ENCODE results near the gene RPP25L.

The RPP25L gene

DNA sequence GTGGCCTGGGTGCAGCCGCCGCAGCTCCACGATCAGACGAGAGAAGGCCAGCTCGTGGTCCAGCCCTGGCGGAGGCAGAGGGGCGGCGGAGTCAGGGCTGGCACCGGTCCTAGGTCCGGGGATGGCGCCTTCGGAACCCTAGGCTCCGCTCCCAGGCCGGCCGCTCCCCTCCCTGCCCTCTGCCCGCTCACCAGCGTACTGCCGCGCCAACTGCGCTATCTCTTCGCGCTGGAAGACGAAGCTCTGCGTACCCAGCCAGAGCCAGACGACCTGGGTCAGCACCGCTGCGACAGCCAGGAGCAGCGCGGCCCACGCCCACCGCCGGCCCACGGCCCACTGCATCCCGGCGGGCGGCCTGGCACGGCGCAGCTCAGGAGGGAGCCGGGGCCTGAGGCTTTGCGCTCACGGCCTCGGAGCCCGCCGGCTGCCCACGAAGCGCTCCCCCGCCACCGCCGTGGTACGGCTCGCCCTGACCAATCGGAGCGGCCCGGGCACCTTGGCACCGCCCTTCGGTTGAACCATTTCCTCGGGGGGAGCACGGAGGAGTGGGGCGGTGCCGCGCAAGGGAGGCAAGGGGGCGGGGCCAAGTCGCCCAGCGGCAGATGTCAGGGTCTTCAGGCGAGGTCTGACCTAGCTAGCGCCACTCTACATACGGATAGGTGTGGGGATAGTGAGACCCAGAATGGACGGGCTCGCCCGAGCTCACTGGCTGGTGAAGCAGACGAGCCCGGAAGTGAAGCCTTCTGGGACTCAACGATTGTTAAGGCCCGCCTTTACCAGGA is 25.6 kb upstream of the RPP25L start, which contains the start of gene SIGMAR1:
TSS of gene SIGMAR1 (minus strand) at position 432 of the 782 bp plus-strand sequence. CDS start at position 342, 90 bp downstream.
- DNase-seq (ENCODE audit: low spot score): peak; percentile 96

DNA sequence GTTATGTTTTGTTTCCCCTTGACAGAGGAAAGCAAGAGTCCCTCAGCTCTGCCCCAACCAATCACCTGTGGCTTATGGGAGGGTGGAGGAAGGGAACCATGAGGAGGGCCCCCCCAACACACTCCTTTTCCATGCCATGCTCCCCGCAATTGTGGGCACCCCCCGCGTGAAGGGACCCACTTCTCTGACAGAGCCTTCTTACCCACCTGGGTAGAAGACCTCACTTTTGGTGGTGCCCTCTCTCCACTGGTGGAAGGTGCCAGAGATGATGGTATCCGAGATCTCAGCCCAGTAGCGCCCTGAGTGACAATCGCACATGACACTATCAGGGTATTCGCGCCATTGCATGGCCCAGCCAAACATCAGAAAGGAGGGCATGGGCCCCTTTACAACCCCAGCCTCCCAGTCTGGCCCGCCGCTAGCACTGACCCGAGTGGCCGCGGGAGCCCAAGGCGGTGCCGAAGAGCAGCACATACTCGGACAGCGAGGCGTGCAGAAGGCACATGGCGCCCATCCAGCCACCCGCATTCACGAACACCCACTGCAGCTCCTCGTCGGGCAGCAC is 25.0 kb upstream of the RPP25L start:
- no peak for DNase-seq (ENCODE audit: low spot score)

DNA sequence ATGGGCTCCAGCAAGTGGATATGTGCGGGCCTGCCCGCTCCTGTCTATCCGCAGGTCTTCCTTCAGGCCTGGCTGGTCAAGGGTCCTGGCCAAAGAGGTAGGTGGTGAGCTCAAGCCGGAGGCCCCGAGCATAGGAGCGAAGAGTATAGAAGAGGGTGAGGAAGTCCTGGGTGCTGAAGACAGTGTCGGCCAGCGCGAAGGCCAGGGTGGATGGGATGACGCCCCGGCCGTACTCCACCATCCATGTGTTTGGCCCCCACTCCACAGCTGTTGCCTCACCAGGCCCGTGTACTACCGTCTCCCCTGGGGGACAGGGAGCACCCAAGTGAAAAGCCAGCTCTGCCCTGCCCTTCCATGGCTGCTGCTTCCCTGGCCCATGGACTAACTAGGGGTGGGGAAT is 23.7 kb upstream of the RPP25L start:
- DNase-seq (ENCODE audit: low spot score): no peak

DNA sequence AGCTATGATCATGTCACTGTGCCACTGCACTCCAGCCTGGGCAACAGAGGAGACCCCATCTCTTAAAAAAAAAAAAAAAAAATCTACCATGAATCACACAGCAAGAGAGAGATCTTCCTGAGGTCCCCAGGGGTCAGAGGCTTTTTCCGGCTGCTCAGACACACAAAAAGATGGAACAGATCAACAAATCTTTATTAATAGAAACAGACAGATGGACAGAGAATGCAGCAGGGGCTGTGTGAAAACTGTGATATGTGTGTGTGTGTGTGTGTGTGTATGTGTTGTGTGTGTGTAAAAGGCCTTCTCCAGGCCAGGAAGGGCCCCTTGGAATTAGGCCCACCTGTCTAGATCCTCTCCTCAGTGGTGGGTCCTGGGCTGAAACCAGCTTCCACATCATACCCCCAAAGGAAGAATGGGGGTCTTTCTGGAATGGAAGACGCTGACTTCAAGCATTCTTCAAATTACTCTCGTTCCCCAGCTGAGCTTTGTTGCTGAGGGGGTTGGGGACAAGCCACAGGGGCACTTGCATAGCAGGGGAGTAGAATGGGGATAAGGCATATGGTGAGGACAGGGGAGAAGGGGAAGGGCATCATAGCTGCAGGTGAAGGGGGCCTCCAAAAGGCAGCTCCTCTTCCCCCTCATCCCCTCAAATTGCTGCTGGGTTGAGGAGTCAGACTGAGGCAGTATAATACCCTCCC is 22.8 kb upstream of the RPP25L start:
- no peak for DNase-seq (ENCODE audit: low spot score)

DNA sequence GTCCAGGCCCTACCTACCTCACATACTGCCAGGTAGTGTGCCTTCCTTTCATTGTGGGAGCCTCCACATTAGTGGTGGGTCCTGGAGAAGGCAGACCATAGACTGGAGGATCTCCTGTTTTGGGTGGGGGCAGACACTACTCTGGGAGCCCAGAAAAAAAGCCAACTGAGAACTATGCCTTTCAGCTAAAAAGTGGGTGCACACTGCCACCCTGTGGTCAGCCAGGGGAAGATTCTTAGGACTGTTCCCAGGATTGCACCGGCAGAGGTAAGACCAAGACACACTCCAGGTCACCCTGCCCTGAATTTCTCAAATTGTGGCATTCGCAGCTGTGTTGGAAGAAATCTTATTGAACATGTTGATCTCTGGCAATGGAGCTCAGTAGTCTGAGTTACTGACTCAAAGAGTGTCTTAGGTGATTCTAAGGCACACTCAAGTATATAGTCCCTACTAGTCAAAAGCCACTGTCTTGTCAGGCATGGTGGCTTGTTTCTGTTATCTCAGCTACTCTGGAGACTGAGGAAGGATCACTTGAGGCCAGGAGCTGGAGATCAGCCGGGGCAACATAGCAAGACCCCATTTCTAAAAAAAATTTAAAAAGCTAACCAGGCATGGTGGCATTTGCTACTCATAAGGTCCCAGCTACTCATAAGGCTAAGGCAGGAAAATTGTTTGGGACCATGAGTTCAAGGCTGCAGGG is 22.1 kb upstream of the RPP25L start:
- DNase-seq (ENCODE audit: low spot score): peak; percentile 79

DNA sequence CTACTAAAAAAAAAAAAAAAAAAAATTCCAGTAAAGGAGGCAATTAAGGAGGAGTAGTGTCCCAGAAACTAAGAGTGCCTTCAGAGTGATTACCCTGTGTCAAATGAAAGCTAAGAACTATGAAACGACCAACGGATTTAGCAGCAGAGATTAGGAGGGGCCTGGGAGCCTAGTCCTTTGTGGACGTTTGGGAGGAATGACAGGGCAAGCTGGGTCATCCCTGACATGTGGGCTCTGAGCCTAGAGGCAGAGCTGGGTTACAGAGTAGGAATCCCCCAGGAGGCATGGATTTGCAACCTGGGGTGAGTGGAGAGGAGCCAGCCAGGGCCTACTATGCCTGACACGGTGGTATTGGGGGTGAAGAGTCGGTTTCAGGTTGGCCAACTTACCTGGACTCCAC is 21.3 kb upstream of the RPP25L start:
- no peak for DNase-seq (ENCODE audit: low spot score)

DNA sequence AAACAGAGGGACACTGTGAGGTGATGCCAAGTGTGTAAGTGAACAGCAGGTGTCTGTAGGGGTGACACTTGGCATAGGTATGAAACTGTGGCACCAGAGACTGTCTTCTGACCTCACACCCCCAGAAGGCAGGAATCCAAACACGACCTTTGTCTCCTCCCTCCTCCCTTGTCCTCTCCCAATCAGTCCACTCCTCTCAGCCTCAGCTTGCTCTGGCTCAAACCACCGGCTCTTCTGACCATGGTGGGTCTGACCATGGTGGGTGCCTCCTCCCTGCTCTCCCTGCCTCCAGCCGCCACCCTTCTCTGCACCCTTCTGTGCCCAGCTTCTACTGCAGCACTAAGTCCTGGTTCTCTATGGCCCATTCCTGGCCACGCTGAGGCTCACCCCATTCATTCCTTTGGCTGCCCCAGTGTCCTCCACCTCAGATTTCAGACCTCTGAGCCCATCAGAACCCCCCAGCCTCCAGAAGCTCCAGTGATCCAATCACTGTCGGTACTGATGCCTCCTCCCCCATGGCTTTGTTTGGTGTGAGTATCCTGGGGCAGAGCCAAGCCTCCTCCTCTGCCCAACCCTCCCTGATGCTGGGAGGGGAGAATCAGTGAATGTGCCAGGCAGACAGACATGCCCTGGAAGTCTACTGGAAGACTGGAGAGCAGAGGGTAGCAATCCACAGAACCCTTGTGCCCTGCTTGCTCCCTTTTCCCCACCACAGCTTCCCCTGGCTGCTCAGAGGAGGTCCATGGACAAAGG is 18.7 kb upstream of the RPP25L start:
- DNase-seq (ENCODE audit: low spot score): no peak

DNA sequence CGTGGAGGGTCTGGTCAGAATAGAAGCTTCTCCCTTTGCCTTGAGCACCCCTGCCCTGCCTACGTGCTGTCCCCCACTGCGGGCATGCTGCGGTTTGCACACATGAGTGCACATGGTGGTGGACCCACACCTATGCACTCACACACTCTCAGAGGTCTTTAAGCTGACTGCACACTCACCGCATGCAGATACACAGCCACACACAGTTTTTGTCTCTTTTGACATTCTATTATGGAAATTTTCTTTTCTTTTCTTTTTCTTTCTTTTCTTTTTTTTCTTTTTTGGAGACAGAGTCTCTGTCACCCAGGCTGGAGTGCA is 17.6 kb upstream of the RPP25L start:
- DNase-seq (ENCODE audit: low spot score): no peak

DNA sequence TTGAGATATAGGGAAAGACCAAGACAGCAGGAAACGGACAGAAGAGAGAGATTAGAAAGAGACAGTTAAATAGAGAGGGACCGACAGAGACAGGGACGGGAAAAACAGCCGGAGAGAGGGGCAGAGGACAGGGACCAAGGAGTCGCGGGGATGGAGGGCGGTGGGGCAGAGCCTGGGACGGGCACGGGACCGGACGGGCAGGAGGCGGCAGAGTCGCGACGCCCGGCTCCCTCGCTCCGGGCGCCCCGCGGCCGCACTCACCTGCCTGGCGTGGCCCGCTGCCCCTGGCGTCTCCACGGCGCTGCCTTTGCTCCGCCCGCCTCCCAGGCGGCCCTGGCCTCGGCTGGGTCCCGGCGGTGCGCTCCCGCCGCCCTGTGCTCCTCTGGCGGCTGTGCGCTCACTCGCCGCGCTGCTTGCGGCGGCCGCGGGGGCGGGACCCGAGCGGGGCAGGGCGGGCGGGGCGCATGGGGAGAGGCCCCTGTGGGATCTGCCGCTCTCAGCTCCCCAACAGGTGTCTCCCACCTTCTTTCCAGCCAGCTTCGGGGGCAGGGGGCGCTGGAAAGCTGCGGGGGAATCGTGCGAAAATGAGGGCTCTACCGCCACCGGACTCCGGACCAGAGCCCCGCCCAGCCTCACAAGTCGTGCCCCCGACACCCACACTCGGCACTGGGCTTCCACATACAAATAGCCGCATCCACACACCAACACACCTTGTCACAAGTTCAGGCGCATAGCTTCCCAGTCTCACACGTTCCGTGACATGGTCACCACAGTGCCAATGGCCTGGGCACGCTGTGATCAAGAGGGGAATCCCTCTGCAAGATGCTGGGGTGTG is 17.0 kb upstream of the RPP25L start, which contains the start of gene ARID3C:
TSS of gene ARID3C (minus strand) at position 411 of the 835 bp plus-strand sequence. CDS start 1,052 bp downstream, outside the sequence.
- peak; percentile 79 for DNase-seq (ENCODE audit: low spot score)

DNA sequence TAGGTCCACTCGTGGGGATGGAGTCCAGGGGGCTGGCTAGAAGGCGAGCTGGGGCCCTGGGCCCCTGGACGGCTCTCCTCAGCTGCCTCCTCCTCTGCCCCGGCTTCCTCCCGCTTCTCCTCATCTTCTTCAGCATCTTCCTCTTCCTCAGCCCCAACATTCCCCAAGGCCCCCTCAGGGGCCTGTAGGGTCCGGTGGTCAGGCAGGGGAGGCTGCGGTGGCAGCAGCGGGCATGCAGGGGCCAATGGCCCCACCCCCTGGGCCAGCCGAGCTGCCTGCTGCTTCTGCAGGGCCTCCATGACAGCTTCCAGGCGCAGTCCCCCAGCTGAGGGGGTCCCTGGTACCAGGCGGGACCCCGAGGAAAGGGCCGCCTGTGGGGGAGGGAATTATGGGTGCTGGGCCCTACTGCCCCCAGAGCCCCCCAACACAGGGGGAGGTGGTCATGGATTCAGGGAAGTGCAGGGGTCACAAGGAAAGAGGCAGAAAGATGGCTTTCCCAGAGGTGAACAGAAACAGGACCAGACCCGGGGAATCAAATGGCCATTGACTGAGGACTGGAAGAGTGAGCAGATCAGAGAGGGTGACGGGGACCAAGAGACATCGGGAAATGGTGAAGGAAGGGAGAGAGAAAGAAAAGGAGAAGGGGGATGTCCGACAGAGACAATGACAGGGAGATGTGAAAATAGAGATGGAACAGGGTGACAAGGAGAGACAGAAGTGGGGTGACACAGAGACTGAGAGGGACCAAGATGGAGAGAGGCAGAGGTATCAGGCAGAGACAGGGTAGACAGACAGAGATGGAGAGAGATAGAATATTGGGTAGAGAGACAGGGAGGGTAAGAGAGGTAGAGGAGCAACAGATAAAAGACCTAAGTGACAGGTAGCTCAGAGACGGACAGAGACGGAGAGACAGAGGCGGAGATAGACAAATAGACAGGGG is 16.1 kb upstream of the RPP25L start:
- DNase-seq (ENCODE audit: low spot score): no peak

DNA sequence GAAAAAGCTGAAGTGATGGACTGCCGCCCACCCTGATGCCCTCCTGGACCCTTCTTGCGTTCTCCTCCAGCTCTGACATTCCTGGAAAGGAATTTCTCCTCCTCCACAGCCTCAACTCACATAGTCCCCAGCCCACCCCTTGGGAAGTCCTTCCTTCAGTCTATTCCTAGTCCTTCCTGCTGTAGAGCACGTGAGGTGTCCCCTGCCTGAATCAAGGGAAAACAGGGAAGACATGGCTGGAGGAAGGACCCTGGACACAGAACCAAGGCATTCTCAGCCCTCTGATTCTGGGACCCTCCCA is 13.2 kb upstream of the RPP25L start:
- DNase-seq (ENCODE audit: low spot score): no peak

DNA sequence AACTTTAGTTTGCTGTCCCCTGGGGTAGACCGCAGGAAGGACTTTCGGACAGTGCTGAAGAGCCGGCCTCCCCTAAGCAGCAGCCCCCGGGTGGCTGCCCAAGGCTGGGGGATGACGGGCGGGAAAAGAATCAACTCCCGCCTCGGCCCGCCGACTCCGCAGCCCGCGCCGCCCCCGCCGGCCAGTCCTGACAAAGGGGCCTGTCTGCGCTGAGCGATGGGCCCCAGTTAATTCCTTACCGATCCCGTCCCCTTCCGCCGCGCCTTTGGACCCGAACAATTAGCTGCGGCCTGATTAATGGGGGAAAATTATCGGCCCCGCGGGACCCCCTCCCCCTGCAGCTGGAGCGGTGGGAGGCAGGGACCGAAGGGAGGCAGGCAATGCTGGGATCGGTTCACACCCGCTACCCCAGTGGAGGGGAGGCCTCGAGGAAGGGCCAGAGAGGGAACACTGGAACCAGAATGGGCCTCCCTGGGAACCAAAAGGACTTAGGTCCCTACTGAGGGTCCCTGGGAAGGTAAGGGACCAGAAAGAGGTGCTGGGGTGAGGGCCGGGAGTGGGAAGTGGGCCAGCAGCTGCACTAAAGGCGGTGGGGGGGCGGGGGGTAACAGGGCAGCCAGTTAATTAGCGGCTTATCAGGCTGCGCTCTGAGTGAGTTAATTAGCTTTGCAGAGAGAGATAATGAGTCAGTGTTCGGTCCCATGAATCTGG is 12.7 kb upstream of the RPP25L start:
- DNase-seq (ENCODE audit: low spot score): no peak

DNA sequence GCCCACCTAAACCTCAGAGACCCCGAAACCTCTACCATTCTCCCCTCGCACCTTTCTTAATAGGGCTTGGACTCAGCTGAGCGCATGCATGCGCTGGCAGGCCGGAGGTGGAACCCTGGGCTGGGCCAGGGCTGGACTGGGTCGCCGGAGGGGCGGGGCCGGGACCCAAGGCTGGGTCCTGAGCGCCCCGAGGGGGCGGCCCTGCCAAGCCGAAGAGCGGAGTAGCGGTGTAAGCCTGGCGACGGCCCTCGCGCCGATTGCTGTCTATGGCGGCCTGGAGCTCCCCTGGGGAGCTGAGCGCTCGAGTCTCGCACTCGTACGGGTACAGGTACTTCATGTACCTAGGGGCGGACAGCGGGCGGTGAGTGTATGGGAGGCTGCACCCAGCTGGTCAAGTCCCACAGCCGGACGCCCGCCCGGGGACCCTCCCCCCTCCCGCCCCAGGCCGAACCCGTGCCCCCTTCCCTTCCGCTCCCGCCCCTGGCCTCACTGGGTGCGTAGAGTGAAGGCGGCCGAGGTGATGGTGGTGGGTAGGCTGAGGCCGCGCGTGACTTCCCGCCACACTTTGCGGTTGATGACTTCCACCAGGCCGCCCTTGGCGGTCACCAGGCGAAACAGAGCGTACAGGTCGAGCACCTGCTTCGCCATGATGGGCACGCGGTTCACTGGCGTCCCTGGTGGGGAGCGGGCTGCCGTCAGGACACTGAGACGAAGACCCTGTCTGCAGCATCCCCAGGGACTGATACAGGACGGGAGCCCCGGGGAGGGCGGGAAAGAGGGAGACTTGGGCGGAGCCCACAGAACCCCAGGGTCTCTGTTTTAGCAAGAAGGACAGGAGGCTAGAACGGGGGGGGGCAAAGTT is 11.7 kb upstream of the RPP25L start:
- DNase-seq (ENCODE audit: low spot score): no peak

DNA sequence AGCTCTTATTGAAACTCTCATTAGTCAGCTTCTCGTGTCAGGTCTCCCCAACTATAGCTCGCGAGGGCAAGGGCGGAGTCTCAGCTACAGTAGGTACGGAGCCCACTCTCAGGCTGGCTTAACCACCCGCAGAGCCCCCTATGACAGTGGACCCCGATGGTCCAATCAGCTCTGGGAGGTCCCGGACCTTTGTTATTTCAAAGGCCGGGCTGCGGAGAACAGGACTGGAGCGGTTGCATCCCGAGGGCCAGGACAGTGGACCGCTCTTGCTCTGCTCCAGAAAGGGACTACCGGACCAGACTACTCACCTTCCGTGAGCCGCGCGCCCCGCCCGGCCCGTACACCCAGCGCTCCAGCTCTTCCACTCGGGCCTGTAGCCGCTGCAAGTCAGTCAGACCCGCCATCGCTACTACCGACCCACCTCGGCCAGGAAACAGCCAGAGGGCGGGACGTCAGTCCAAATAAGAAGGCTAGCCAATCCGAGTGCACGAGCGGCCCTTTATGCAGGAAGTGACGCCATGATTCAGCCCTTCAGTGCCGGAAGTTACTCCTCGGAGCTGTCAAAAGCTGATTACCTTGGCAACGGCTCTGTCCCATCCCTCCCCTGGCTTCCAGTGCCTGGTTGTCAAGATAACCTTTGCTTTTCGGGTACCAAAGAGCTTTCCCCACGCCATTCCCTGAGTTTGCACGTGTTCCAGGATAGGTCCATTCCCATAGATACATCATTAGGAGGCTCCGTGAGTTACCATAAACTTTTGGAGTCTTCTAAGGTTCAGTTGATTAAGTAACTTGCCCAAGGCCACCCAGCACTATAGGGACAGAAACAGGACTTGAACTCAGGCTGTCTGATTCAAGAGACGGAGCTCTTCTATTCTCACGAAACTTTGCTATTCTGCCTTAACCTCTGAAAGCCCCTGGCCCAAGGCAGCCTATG is 8.4 kb upstream of the RPP25L start, which contains the start of gene DCTN3:
TSS of gene DCTN3 (minus strand) at position 435 of the 934 bp plus-strand sequence. CDS start at position 404, 31 bp downstream.
- DNase-seq (ENCODE audit: low spot score): peak; percentile 95

DNA sequence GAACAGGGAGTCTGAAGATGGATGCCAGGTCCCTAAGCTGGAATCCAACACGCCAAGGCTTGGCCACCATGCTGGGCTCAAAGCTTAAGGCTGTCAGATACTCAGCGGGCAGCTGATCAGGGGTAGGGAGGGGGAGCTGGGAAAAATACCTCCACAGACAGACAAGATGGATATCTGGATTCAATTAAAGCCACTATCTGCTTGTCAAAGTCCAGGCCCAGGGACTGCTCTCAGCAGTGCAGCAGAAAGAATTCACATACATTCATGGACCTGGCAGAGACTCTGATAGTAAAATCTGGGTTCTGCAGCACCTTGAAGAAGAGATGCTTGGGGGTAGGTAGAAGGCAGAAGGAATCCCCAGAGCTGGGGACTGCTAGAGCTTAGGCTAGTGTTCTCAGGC is 3.2 kb upstream of the RPP25L start:
- no peak for DNase-seq (ENCODE audit: low spot score)

DNA sequence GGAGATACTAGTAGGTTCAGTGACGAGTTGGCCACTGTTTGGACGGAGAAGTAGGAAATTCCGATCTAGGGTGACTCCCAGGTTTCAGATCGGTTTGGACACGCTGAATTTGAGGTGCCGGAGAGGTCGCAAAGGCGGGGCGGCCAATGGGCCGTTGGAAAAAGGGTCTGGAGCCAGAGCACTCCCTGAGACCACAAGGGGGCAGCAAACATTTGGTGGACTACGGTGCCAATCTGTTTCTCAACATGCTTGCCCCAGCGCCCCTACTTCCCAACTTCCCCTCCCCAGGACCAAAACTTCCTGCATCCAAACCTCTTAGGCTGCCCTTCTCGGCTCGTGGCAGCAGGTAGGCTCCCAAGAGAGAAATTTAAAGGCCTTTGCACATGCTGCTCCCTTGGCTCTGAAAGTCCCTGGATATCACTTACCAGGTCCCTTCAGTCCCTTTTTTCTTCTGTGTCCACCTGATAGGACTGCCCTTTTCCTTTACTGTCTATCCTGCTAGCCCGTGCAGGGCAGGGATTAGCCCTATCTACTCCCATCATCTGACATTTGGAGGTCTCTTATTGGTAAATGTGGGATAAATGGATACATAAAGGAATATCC is 992 bp upstream of the RPP25L start:
- peak; percentile 82 for DNase-seq (ENCODE audit: low spot score)

Measured in D341Med (cell line).